ENCODE results near the gene EXOC1L.

EXOC1L gene, protein sequence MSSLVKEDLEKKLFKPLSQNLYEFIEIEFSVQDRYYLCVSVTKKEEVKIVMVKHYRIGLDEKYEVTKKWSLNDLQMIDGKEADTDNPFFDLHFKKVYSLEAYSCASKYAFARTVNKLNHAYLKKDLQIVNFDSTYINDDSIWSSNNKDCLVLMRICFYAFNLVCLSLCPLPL
- total RNA-seq = 0 reads per million in 2 donors

DNA sequence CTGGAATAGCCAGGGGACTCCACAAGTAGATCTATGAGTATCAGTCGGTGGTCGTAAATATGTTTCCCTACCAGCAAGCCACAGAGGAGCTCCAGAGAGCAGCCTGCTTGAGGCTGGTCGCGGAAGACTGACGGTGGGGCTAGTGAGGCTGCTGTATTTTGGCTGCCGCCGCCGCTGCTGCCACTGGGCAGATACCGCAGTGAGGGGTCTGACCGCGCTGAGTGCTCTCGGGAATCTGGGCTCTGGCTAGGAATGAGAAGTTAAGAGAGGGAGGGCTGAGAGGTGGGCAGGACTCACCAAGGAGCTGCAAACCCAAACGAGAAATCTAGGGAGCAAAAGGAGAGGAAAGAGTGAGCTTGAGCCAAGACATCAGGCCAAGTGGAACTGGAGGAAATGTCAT is at the start of gene EXOC1L:
Gene EXOC1L, plus strand, starts transcription at position 157 of the 400 bp plus-strand sequence. Its CDS starts 237 bp downstream, at position 394.
- DNase-seq = no peak

DNA sequence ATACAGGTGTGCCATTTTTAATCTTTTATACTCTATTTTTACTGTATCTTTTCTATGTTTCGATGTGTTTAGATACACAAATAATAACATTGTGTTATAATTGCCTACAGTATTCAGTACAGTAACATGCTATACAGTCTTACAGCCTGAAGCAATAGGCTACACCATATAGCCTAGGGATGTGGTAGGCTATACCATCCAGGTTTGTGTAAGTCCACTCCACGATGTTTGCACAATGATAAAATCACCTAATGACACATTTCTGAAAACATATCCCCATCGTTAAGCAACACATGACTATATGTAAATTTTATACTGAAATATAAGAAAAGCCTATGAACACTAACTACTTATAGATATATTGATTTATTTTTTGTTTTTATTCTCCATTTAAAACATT is 48.9 kb upstream of the EXOC1L start:
- DNase-seq = no peak

DNA sequence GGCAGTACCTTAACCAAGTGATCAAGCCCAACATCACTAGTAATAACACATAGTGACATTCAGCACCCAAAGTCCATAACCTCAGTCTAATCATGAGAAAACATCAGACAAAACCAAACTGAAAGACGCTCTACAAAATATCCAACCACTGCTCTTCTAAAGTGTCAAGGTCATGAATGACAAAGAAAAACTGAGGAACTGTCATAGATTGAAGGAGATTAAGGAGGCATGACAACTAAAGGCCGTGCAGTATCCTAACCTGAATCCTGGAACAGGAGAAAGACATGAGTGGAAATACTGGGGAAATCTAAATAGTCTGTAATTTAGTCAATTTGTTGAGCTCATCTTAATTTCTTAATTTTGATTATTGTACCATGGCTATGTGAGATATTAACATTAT is 38.2 kb upstream of the EXOC1L start:
- no peak for DNase-seq

DNA sequence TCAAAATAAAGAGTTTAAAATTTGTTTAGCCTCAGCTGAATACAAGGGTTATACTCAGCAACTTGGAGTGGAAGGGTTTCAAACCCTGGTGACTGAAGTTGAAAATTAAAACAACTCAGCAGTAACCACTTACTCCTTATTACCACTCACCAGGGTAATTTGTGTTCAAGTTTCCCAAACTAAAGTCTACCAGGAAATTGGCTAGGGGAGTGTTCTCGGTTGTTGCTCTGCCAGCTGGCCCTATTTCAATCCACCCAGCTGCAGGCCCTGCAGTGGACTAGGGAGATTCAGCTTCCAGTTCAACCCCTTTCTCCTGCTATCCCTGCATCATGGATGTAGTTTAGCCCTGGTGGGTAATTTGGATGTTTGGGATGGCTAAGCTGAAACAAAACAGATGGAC is 37.8 kb upstream of the EXOC1L start:
- DNase-seq = no peak

DNA sequence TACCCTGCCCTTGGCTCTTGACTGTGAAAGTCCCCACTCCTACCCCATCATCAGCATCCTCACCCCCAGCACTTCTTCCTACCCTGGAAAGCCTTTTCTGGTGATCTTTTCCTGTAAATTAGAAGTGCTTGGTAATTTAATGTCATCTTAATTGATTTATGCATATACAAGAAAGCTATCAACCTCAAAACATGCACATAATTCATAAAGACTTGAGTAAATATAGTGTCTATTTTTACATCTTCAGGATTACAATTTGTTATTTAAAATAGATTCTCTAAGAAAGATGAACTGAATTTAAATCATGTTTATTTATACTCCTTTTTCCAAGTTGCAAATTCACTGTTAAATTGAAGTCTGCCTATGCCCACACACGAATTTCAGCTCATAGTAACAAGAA is 36.0 kb upstream of the EXOC1L start:
- no peak for DNase-seq

DNA sequence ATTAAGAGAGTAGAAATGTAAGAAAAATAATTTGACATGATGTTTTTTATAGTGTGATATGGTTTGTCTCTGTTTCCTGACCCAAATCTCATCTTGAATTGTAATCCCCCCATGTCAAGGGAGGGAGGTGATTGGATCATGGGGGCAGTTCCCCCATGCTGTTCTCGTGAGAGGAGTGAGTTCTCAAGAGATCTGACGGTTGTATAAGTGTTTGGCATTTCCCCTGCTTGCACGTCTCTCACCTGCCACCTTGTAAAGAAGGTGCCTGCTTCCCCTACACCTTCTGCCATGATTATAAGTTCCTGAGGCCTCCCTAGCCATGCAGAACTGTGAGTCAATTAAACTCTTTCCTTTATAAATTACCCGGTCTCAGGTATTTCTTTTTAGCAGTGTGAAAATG is 34.8 kb upstream of the EXOC1L start:
- no peak for DNase-seq

DNA sequence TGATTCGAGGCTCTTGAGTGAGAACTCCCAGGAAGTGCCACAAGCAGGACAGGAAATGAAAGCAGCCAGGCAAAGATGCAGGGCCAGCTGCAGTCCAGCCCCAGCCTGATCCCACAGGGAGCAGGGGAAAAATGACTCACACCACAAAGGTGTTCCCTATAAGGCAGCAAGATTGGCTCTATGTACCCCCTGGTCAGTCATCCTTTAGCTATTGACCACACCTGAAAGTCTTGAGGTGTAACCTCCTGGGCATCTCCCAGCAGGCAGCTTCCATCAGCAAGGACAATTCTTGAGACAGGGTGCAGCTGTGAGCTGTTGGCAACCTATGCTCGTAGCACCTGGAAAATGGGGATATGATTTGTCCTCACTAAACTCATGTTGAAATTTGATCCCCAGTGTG is 27.9 kb upstream of the EXOC1L start:
- DNase-seq = no peak

DNA sequence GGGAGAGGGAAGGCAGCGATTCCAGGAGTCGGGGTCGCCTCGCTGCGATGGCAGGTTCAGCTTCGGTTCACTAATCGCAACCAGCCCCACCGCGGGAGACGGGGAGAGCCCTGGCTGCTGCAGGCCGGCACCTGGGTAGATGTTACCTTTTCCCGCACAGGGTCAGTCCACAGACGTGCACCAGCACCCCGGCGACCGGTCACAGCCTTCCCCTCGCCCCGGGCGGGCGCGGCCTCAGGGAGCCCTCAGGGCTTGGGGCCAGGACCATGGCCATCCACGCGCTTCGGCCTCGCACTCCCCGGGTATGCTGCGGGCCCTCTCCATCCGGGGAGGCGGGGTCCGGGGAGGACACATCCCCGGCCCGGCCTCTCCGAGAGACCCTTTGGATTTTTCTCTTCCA is 26.1 kb upstream of the EXOC1L start:
- DNase-seq = no peak

DNA sequence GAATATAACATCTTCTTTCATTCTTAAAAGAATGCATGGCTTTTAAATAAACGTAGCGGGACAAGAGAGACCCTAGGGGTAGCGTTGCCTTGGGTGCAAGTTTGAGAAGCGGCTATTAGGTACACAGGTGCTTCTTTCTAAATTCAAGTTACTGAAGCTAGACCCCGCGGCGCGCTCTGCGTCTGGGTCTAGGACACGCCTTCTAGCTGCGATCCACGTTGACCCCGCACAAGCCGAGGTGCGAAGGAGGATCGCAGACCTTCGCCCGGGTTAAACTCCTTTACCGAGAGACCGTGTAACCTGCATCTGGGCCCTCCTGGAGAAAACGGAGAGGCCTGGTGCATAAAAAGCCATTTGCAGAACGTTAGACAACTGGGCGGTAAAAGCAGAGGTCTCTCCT is 25.5 kb upstream of the EXOC1L start:
- no peak for DNase-seq

DNA sequence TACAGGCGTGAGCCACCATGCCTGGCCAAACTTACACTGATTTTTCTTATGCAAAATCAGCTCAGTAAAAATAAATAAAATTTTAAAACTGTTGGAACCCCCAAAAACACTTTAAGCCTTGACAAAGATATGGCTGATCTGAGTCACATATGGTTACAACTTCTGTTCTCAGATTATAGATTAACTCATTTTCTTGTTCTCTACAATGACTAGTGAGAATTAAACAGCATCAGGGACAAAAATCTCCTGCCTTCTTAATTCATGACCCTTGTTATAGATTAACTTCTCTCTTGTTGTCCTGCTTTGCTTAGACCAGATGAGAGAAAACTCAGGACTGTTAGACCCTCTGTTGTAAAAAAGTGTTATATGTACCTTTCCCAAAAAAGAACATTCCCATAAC is 24.2 kb upstream of the EXOC1L start:
- DNase-seq = no peak

DNA sequence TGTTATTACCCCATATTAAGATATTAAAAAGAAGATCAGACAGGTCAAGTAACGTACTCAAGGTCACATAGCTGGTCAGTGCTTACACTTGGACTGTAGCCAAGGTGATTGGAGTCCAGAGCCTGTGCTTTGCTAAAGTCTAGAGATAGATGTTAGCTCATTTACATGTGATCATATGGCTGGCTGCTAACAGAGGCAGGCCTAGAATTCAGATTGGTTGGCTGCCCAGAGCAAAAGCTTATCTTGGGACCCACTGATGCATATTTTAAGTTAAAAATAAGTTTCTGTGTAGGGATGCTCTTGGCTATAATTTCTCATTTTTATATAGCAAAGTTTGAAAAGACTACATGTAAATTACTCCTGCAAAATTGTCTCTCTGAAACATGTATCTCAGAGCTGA is 18.1 kb upstream of the EXOC1L start:
- no peak for DNase-seq

DNA sequence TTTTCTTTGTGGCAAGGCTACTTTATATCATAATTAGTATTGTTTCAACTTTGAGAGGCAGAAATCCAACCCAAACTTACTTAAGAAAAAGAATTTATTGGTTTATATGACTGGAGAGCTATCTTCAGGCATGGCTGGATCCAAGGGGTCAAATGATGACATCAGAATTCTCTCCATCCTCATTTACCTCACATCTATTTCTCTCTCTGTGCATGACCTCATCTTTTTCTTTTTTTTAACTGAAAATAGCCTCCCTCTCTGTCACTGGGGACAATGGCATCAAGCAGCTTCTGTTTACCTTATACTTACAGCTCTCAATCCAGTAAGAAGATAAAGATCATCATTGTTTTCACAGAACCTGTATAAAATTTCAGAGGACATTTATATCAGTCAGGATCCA is 12.0 kb upstream of the EXOC1L start:
- no peak for DNase-seq

DNA sequence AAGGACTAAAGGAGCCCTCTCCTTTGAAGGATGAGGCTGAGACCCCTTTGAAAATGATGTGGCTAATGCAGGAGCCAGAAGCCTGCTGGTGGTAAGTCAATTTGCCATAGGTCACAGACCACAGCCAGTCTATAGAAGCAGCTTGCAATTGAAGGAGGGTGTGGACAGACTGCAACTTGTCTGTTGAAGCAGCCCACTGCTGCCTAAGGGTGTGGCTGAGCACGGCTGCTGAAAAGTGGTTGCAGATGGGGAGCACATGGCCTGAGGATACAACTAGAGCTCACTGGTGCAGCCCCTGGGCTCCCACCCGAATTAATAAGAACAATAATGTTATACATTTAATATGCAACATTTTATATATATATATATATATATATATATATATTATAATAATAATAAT is 11.4 kb upstream of the EXOC1L start:
- no peak for DNase-seq

DNA sequence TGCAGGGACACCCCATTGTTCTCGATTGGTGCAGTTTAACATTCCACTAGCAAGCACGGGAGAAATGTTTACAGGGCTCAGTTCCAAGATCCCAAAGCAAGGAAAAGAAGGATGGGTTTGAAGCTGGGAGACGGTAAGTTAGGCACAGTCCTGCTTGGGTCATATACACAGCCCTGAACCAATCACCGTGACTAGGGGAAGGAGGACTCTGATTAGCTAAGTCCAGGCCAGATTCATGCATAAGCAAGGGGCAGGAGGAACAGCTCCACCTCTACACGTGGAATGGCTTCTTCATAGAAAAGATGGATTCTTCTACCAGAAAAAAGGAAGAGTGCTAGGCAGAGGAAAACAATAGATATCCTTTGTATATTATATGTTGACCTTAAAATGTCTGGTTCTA is 11.0 kb upstream of the EXOC1L start:
- no peak for DNase-seq

DNA sequence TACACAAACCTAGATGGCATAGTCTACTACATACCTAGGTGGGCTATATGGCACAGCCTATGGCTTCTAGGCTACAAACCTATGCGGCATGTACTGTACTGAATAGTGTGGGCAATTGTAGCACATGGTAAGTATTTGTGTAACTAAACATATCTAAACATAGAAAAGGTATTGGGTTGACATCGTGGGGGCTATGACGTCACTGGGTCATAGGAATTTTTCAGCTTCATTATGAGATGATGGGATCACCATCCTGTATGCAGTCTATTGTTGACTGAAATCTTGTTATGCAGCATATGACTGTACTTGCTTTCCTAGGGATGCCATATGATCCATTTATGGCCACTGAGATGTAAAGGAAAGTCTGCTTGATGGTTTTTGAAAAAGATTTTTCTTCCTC is 1.9 kb upstream of the EXOC1L start:
- no peak for DNase-seq

DNA sequence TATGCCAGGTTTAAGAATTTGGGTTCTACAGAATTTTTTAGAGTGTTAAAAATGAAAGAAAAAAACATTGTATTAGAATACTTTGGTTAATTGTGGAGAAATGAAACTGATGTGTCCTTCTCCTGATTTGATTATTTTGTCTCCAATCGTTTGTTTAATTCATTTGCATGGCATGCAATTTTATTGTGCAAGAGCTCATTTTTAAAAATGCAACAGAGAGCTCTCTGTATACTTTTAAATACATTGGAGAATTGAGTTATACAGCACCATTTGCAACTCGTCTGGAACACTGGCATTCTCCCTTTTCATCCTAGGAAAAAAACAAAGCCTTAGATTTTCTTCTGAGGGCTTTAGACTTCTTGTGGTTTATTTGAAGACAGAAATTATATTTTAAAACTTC is 689 bp downstream of the EXOC1L start:
- DNase-seq = no peak

DNA sequence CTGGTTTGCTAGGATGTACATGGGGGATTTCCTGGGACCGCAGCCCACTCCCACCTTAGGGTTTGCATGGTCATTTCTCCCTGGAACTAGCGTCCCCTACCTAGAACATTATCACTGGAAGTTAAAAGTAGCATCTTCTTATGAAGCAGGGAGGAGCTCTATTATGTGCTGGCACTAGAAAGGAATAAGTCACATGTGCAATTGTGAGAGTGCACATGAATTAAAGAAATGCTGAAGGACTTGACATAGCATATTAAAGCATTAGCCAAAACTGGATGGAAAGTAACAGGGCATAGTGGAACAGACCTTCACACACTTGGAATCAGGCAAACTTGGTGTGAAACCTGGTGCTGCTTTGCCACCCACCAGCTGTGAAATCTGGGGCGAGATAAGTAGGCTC is 2.7 kb downstream of the EXOC1L start:
- no peak for DNase-seq

DNA sequence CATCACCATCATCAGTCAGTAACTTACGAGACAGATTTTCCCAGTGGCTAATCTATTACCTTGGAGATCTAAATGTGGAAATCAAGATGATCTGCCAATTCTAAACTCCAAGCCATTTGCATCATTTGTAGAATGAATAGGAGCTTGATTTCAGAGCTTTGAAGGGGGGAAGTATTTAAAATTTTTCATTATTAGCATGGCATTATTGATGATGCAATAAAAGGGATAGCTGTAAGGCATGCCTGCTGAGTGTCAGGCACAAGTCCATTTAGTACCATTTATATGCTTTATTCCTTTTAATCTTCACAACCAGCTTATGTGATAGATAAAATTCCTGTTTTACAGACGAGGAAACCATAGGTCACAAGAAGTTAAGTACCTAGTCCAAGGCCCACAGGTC is 5.3 kb downstream of the EXOC1L start:
- DNase-seq = no peak

DNA sequence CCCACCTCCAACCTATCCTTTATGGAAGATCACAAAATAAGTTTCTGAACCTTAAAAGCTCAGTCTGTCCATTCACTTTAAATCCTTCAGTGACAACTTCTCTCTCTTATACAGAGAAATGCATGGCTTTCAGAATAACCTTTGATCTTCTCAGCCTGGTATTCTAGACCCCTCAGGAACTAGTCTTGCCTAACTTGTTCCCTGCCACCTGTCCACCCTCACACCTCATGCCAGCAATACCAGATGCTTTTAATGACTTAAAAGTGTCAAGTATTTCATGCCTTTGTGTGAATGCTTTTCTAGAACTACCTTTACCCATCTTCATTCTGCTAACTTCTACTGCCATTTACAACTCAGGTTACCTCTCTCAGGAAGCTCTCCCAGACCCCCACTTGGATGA is 7.4 kb downstream of the EXOC1L start:
- DNase-seq = no peak

DNA sequence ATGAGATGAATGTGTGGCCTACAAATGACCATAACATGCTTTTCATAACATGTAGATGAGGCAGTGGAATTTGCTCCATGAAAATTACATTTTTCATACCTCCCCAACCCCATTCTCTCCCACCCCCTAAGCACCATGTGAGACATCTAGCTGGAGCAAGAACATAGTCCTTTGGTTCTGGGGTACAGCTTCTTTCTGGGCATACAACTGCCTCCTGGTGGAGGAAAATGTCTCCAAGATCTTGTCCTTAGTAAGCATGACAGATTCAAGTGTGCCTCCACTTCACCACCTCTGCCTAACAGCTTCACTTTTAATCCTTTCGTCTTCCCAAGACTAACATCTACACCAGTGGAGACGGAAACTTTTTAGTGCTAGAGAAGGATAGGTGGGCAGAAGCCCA is 8.0 kb downstream of the EXOC1L start:
- DNase-seq = no peak

DNA sequence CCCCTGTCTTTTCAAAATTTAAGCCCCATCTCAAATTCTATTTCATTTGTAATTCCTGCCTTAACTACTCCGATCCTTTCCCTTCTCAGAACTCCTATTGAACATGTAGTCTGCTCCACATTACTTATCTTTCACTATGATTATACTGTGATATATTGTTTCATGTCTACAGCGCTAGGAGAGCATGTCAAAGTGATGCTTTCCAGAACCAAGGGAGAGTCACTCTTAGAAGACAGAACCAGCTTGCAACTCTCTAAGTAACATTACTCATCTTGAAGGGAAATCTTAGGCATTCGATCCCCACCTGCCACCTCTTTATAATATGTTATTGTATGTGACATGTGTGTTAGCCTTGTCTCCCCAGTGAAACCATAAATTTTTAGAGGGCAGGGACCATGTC is 10.5 kb downstream of the EXOC1L start:
- DNase-seq = no peak

DNA sequence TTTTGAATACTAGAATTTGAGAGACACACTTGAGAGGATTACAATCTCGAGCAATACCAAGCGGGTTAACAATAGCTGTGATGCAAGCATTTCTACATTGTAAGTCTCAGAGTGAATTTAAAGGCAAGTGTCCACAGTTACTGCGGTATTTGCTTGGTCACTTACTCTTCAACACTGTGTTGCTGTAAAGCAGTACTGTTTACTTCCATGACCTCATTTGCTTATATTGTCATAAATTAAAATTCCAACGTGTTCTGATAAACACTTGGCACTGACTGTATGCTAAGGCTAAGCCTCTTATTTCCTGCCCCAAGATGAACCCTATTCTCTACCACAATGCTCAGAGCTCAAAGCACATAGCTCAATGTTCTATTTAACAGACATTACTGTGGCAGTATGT is 11.1 kb downstream of the EXOC1L start:
- DNase-seq = no peak

DNA sequence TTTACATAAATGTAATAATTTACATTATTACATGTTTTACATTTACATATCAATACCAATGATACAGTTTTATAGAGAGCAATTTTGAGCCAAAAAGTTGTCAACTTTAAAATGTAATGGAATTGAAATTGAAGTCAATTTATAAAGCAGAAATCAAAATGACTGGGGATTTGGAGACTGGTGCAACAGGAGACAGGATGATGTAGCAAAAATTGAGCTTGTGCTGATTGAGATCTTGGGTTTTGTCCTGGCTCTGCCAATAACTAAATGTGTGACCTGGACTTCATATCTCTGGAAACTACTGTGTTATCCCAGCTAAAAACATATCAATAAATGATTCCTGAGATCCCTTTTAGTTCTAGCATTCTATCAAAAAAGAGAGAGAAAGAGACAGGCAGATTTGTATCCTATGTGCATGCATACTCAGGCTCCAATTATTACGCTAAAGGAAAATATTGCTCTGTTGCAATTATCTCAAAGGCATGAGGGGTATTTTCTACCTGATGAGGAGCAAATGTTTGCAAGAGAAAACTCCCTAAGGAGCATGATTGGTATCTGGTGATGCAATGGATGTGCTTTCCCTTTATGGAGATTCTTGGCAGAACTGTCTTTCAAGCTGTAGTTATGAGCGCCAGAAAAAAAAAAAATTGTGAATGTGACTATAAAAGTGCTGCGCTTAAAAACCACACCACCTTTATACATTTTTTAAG is 14.7 kb downstream of the EXOC1L start:
- DNase-seq = no peak

DNA sequence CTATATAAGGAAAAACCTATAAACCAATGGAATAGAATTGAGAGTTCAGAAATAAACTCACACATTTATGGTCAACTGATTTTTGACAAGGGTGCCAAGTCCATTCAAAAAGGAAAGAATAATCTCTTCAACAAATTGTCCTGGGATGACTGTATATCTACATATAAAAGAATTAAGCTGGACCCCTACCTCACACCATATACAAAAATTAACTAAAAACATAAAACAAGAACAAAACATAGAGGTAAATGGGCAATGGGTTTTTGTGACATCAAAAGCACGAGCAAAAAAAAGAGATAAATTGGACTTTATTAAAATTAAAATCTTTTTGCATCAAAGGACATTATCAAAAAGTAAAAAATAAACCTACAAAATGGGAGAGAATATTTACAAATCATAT is 18.3 kb downstream of the EXOC1L start:
- no peak for DNase-seq

DNA sequence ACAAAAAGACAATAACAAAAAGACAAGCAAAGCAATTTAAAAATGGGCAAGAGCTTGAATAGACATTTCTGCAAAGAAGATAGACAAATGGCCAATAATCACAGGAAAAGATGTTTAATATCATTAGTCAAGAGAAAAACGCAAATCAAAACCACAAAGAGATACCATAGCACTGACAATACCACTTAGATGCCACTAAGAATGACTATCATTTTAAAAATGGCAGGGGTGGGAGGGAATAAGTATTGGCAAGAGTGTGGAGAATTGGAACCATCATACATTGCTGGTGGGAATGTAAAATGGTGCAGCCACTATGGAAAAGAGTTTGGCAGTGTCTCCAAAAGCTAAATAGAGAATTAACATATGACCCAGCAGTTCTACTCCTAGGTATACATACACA is 18.8 kb downstream of the EXOC1L start:
- DNase-seq = no peak

All from T-helper 9 cell (primary cell).